ENCODE measurements around the gene PLEKHH2. TPM values are rescaled to one million over a fixed set of nuclear protein-coding genes. Genes with fewer than 3 reads are reported as not detected.

PLEKHH2 gene
- total and polyA plus RNA-seq, 3 donors from 2014 or later = 7.4 to 80.2 (median 45.3) TPM

DNA sequence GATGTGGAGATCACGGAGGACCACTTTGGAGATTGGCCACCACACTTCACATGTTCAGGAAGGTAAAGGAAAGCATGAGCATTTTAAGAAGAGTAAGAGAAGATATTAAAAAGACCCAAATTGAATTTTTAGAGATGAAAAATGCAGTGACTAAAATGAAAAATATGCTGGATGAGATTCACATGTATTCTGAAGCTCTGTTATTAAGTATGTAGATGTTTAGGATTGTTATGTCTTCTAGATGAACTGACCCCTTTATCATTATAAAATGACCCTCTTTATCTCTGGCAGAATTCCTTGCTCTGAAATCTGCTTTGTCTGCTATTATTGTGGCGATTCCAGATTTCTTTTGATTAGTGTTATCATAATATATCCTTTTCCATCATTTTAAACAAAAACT lies 100.8 kb downstream of the PLEKHH2 start:
- TF ChIP-seq CTCF (IDR thresholded peaks at IDR 0.05) (no peak), POLR2A (IDR thresholded peaks at IDR 0.05) (no peak)
- DNase-seq = no peak
- Histone ChIP-seq H3K27me3 (no peaks in the 10 kb centered on the region), H3K27ac (no peak overlapping the region), H3K36me3 (ENCODE audit: low read depth, missing control alignments) (no peaks in the 10 kb centered on the region), H3K4me3 (no peak overlapping the region), H3K9me3 (no peaks in the 10 kb centered on the region), H3K4me1 (no peaks in the 10 kb centered on the region)
- WGBS, 2 donors = 73% methylated on average over 2 of the region's 2 CpGs
- intact Hi-C loops (cut with DNase I; ENCODE audit: low total_unique reads) = no loop called here

GRCh38 chr2:43738257-43738656 lies 101.2 kb downstream of the PLEKHH2 start:
- no peak overlapping the region for H3K4me3 ChIP-seq
- no peaks in the 10 kb centered on the region for H3K27me3 ChIP-seq
- intact Hi-C loops (cut with DNase I; ENCODE audit: low total_unique reads) = no loop called here
- TF ChIP-seq POLR2A (IDR thresholded peaks at IDR 0.05) = no peak
- TF ChIP-seq CTCF (IDR thresholded peaks at IDR 0.05) = no peak
- H3K27ac ChIP-seq = no peak overlapping the region
- WGBS, 2 donors = 93 to 95% methylated on average over 2 of the region's 2 CpGs
- no peaks in the 10 kb centered on the region for H3K36me3 ChIP-seq (ENCODE audit: low read depth, missing control alignments)
- no peaks in the 10 kb centered on the region for H3K9me3 ChIP-seq
- no peaks in the 10 kb centered on the region for H3K4me1 ChIP-seq
- no peak for DNase-seq

- intact Hi-C loops (cut with DNase I; ENCODE audit: low total_unique reads) = no loop called here
- TF ChIP-seq CTCF (IDR thresholded peaks at IDR 0.05) = no peak
- H3K9me3 ChIP-seq = no peaks in the 10 kb centered on the region
- WGBS, 2 donors = 75 to 86% methylated on average over 5 of the region's 5 CpGs
- no peaks in the 10 kb centered on the region for H3K27me3 ChIP-seq
- no peak overlapping the region for H3K27ac ChIP-seq
- H3K36me3 ChIP-seq (ENCODE audit: low read depth, missing control alignments) = no peaks in the 10 kb centered on the region
- no peak for DNase-seq
- no peak overlapping the region for H3K4me3 ChIP-seq
- no peaks in the 10 kb centered on the region for H3K4me1 ChIP-seq
Measured at GRCh38 chr2:43743706-43744105, 106.6 kb downstream of the PLEKHH2 start.

DNA sequence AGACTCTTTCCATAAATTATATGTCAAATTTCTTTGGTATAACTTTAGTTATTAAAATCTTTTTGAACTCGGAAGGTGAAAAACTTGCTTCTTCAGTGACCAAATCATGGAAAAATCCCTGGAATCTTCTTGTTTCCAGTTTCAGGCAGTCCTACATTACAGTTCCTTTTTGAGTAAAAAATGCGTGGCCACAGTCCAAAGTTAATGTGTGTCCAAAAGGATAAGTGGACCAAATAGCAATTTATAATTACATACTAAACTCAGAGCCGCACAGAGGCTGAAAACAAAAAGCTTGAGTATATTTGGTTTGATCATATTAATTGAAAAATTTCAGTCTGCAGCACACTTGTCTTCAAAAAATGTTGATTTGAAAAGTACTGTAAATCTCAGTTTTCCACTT lies 108.4 kb downstream of the PLEKHH2 start:
- H3K27ac ChIP-seq = peak overlapping the region in 1 of 2 donors; percentile 66

More for the DNA sequence above, 108.4 kb downstream of the PLEKHH2 start:
- TF ChIP-seq CTCF (IDR thresholded peaks at IDR 0.05) = no peak
- TF ChIP-seq POLR2A (IDR thresholded peaks at IDR 0.05) = no peak
- no peak overlapping the region for H3K4me3 ChIP-seq
- no peaks in the 10 kb centered on the region for H3K4me1 ChIP-seq
- peak; percentile 55 for DNase-seq
- H3K36me3 ChIP-seq (ENCODE audit: low read depth, missing control alignments) = no peaks in the 10 kb centered on the region
- 18 to 34% methylated on average over 3 of the region's 3 CpGs for WGBS, 2 donors
- intact Hi-C loops (cut with DNase I; ENCODE audit: low total_unique reads) = no loop called here
- H3K27me3 ChIP-seq = no peaks in the 10 kb centered on the region
- no peaks in the 10 kb centered on the region for H3K9me3 ChIP-seq
